NCI-H128 (cell line): ENCODE data around the gene RTN4.
"Not testable (repeated sequence)": the region's sequence is repeated elsewhere in the genome, so short reads cannot be mapped to it uniquely, and the experiment has no call there.

Experiments
- DNase-seq: peaks from one replicate; lab custom pipeline; 2025; ENCODE audit not compliant: unreplicated experiment; lab: John Stamatoyannopoulos, UW

The RTN4 gene

GRCh38 chr2:55050100-55050994, at the start of gene RTN4:
TSS of gene RTN4 (minus strand) at chr2:55050451. CDS start at chr2:55050300, 151 bp downstream.
- peak; percentile 97 for DNase-seq

- no peak for DNase-seq
Observed at GRCh38 chr2:55099493-55099877, 49.2 kb upstream of the RTN4 start.

- DNase-seq: no peak
Observed at GRCh38 chr2:55097461-55098410, 47.5 kb upstream of the RTN4 start.

GRCh38 chr2:55097082-55097460, 46.8 kb upstream of the RTN4 start:
- DNase-seq: no peak

- DNase-seq: no peak
Observed at GRCh38 chr2:55096586-55096985, 46.3 kb upstream of the RTN4 start.

GRCh38 chr2:55093381-55093780, 43.1 kb upstream of the RTN4 start:
- no peak for DNase-seq

GRCh38 chr2:55092439-55092838, 42.2 kb upstream of the RTN4 start:
- no peak for DNase-seq

GRCh38 chr2:55091681-55092080, 41.4 kb upstream of the RTN4 start:
- DNase-seq: not testable (repeated sequence)

GRCh38 chr2:55090702-55091101, 40.5 kb upstream of the RTN4 start:
- DNase-seq: no peak

GRCh38 chr2:55089726-55090125, 39.5 kb upstream of the RTN4 start:
- no peak for DNase-seq

GRCh38 chr2:55088400-55088799, 38.1 kb upstream of the RTN4 start:
- DNase-seq: no peak

- DNase-seq: no peak
Observed at GRCh38 chr2:55087936-55088335, 37.7 kb upstream of the RTN4 start.

- no peak for DNase-seq
Observed at GRCh38 chr2:55087501-55087900, 37.2 kb upstream of the RTN4 start.

GRCh38 chr2:55085113-55086040, 35.1 kb upstream of the RTN4 start:
- DNase-seq: no peak

- DNase-seq: no peak
Observed at GRCh38 chr2:55084641-55085040, 34.4 kb upstream of the RTN4 start.

GRCh38 chr2:55080204-55080738, 30.0 kb upstream of the RTN4 start:
- DNase-seq: no peak

GRCh38 chr2:55078956-55079355, 28.7 kb upstream of the RTN4 start:
- DNase-seq: no peak

- no peak for DNase-seq
Observed at GRCh38 chr2:55076721-55077120, 26.5 kb upstream of the RTN4 start.

- not testable (repeated sequence) for DNase-seq
Observed at GRCh38 chr2:55076019-55076418, 25.8 kb upstream of the RTN4 start.
